Lung (tissue), 12 donors: ENCODE data around the gene LNX1. TPM values are rescaled to one million over a fixed set of nuclear protein-coding genes. Genes with fewer than 3 reads are reported as not detected.
"Not testable (repeated sequence)": the region's sequence is repeated elsewhere in the genome, so short reads cannot be mapped to it uniquely, and the experiment has no call there.

Source experiments
- ATAC-seq: fragments of 200-7000 bp; cut with Tn5 transposase; one replicate; pipeline ENCODE4 v1.9.1; 2020; ENCODE audit warnings: moderate number of reproducible peaks; ENCODE audit not compliant: insufficient read depth, low FRiP score
- DNase-seq, 3 donors: peaks; one replicate each; pipeline ENCODE4 v3.0.0-alpha.2; 2013 to 2017
- H3K27ac ChIP-seq, 2 donors: one replicate each; pipeline ENCODE4 v1.5.1; 2013; ENCODE audit warnings: mild to moderate bottlenecking in 2 of 2, moderate library complexity in 2 of 2, control low read depth in 1 of 2, inconsistent platforms in 1 of 2, low read depth in 1 of 2, low read length in 1 of 2
- H3K27me3 ChIP-seq, 3 donors: one replicate each; pipeline ENCODE4 v1.5.1; 2013; ENCODE audit warnings: low read length in 2 of 3; ENCODE audit not compliant: control insufficient read depth in 3 of 3, insufficient read depth in 3 of 3
- H3K36me3 ChIP-seq, 4 donors: one replicate each; pipeline ENCODE4 v1.5.1; 2013; ENCODE audit warnings: low read length in 4 of 4, mild to moderate bottlenecking in 1 of 4, moderate library complexity in 1 of 4; ENCODE audit not compliant: control insufficient read depth in 4 of 4, insufficient read depth in 4 of 4
- H3K4me1 ChIP-seq, 5 donors: one replicate each; pipeline ENCODE4 v1.5.1; 2013; ENCODE audit warnings: low read length in 5 of 5, mild to moderate bottlenecking in 2 of 5, moderate library complexity in 1 of 5; ENCODE audit not compliant: control insufficient read depth in 5 of 5, insufficient read depth in 5 of 5
- H3K4me3 ChIP-seq: one replicate; pipeline ENCODE4 v1.5.1; 2013; ENCODE audit warnings: mild to moderate bottlenecking, control low read depth, moderate library complexity
- H3K9ac ChIP-seq, 2 donors: one replicate each; pipeline ENCODE4 v1.5.1; 2013; ENCODE audit warnings: low read length in 2 of 2, control low read depth in 1 of 2; ENCODE audit not compliant: insufficient read depth in 1 of 2
- H3K9me3 ChIP-seq, 4 donors: one replicate each; pipeline ENCODE4 v1.5.1; 2013; ENCODE audit warnings: low read length in 3 of 4, mild to moderate bottlenecking in 1 of 4, moderate library complexity in 1 of 4; ENCODE audit not compliant: control insufficient read depth in 4 of 4, insufficient read depth in 3 of 4
- WGBS, 2 donors: extraction: QIAGEN DNeasy Blood & Tissue Kit; methylation state at CpG; one replicate each; pipeline ENCODE4 v1.1.7; 2013; 5-methylcytosine and 5-hydroxymethylcytosine counted together
- polyA plus RNA-seq, 2 donors: library from polyadenylated mRNA; stranded (reverse); fragments of 200-250 nt; gene quantifications; one replicate each; pipeline ENCODE4 v1.2.1, GENCODE V29; 2013
- total RNA-seq, 2 donors: library from RNA; depleted of rRNA in 1 of 2; stranded (reverse); fragments of >200 nt in 1 of 2; gene quantifications; one replicate each; pipeline ENCODE4 v1.2.1, GENCODE V29; 2014 to 2021
- TF ChIP-seq, protein P1 (sequence below): IDR thresholded peaks from 2 replicates; pipeline ENCODE4 v1.5.1; 2012; ENCODE audit warnings: mild to moderate bottlenecking; ENCODE audit errors: control extremely low read depth, extremely low read depth
- donor health status: control.
- donor health status: control.
- donor health status: Bipolar disorder and iron deficiency.
- donor health status: healthy.
- donor health status: DM: yes; HTN: yes; CAD: no.

LNX1 gene
- total and polyA plus RNA-seq, 4 donors, result 1.4 to 5.2 (median 3.2) TPM

DNA sequence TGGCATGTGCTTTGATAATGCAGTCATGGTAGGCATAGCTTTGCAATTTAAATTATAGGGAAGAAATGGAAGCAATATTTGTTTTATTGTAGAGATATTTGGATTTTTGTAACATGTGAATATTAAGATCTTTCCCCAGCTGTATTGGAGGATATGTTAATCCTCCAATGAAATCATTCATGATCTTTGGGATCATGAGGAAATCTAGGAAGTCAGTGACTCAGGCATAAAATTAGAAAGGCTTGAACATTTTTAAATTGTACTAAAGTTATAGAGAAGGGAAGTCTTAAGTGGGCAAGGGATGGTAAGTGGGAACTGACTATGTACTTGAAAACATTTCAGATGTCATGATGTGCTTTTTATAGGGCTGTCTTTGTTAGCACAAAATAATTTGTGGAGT, 167.0 kb downstream of the LNX1 start:
- no peak overlapping the region for H3K27ac ChIP-seq
- peaks cover 4 to 14% (median 7%) of the 10 kb centered on the region in 4 donors for H3K36me3 ChIP-seq
- DNase-seq (no peak), ATAC-seq (no peak)
- H3K4me1 ChIP-seq, result peaks cover 0 to 6% (median 0%) of the 10 kb centered on the region in 5 donors
- no peaks in the 10 kb centered on the region for H3K27me3 ChIP-seq
- TF ChIP-seq, protein P1, sequence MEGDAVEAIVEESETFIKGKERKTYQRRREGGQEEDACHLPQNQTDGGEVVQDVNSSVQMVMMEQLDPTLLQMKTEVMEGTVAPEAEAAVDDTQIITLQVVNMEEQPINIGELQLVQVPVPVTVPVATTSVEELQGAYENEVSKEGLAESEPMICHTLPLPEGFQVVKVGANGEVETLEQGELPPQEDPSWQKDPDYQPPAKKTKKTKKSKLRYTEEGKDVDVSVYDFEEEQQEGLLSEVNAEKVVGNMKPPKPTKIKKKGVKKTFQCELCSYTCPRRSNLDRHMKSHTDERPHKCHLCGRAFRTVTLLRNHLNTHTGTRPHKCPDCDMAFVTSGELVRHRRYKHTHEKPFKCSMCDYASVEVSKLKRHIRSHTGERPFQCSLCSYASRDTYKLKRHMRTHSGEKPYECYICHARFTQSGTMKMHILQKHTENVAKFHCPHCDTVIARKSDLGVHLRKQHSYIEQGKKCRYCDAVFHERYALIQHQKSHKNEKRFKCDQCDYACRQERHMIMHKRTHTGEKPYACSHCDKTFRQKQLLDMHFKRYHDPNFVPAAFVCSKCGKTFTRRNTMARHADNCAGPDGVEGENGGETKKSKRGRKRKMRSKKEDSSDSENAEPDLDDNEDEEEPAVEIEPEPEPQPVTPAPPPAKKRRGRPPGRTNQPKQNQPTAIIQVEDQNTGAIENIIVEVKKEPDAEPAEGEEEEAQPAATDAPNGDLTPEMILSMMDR, result no peak
- H3K9ac ChIP-seq, result no peak overlapping the region
- no peaks in the 10 kb centered on the region for H3K9me3 ChIP-seq
- H3K4me3 ChIP-seq, result no peak overlapping the region

DNA sequence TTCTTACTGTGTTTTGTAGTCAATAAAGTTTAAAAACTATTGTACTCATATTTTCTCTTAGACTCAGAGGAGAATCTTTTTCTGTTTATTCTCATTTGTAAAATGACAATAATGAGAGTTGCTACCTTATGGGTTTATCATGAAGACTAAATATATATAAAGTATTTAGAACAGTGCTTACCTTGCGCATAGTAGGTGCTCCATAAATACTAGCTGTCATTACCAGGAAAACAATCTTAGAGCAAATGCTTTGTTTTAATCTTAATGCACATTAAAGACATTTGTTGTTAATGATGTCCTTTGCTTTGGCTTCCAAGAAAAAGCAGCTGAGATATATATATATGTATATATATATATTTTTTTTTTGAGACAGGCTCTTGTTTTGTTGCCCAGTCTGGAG, 168.9 kb downstream of the LNX1 start:
- H3K27me3 ChIP-seq, result no peaks in the 10 kb centered on the region
- no peak overlapping the region for H3K9ac ChIP-seq
- H3K36me3 ChIP-seq, result peaks cover 1 to 7% (median 4%) of the 10 kb centered on the region in 4 donors
- WGBS, 2 donors, result 100% methylated on average over 1 of the region's 1 CpG
- DNase-seq, result no peak
- TF ChIP-seq, protein P1, result no peak
- H3K9me3 ChIP-seq, result no peaks in the 10 kb centered on the region
- H3K27ac ChIP-seq, result no peak overlapping the region
- ATAC-seq, result no peak
- peaks cover 0 to 6% (median 0%) of the 10 kb centered on the region in 5 donors for H3K4me1 ChIP-seq
- no peak overlapping the region for H3K4me3 ChIP-seq

DNA sequence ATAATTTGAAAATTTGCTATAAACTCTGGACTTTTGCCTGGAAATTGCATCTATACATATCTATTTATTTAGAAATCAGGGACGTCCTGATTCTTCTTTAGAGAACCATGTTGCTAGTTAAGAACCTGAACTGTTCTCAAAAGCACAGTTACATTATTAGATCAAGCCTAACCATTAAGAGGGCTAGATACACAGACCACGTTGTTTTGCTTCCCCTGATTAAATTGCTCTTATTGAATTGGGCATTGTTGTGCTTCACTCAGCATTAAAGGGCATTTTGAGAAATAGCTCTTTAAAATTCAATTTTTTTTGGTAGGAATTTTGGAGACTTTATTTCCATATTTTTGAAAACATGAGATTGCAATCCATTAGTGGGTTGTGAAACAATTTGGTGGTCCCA, 169.5 kb downstream of the LNX1 start:
- WGBS, 2 donors, result 96% methylated on average over 2 of the region's 2 CpGs
- H3K4me1 ChIP-seq, result peaks cover 0 to 6% (median 0%) of the 10 kb centered on the region in 5 donors
- no peak overlapping the region for H3K27ac ChIP-seq
- ATAC-seq (no peak), DNase-seq (no peak)
- no peaks in the 10 kb centered on the region for H3K27me3 ChIP-seq
- no peaks in the 10 kb centered on the region for H3K9me3 ChIP-seq
- H3K36me3 ChIP-seq, result peaks cover 0 to 7% (median 2%) of the 10 kb centered on the region in 4 donors
- no peak overlapping the region for H3K4me3 ChIP-seq
- TF ChIP-seq, protein P1, result no peak
- H3K9ac ChIP-seq, result no peak overlapping the region

DNA sequence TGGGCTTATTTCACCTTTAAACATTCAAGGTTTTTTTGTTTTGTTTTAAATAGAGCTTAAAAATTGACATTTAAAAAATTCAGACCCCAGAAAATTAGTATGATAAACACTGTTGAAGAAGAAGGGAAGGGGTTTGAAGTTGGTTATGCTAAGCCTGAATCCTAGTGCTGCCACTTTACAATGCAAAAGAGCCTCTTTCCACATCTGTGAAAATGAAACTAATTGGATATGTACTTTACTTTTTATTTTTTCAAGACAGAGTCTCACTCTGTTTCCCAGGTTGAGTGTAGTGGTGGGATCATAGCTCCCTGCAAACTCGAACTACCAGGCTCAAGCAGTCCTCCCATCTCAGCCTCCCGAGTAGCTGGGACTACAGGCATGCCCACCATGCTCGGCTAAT, 172.1 kb downstream of the LNX1 start:
- TF ChIP-seq, protein P1, result no peak
- H3K27me3 ChIP-seq, result no peaks in the 10 kb centered on the region
- 97 to 99% methylated on average over 3 of the region's 3 CpGs for WGBS, 2 donors
- peaks cover 1 to 8% (median 3%) of the 10 kb centered on the region in 4 donors for H3K36me3 ChIP-seq
- H3K4me1 ChIP-seq, result no peaks in the 10 kb centered on the region
- no peak overlapping the region for H3K4me3 ChIP-seq
- no peak overlapping the region for H3K27ac ChIP-seq
- ATAC-seq (no peak), DNase-seq (no peak)
- H3K9me3 ChIP-seq, result no peaks in the 10 kb centered on the region
- H3K9ac ChIP-seq, result no peak overlapping the region

DNA sequence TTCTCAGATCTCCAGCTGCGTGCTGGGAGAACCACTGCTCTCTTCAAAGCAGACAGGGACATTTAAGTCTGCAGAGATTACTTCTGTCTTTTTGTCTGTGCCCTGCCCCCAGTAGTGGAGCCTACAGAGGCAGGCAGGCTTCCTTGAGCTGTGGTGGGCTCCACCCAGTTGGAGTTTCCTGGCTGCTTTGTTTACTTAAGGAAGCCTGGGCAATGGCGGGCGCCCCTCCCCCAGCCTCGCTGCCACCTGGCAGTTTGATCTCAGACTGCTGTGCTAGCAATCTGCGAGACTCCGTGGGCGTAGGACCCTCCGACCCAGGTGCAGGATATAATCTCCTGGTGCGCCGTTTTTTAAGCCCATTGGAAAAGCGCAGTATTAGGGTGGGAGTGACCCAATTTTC, 181.8 kb downstream of the LNX1 start:
- not testable (repeated sequence) for H3K27ac ChIP-seq, H3K9me3 ChIP-seq, DNase-seq, H3K36me3 ChIP-seq, H3K27me3 ChIP-seq, H3K4me3 ChIP-seq, H3K9ac ChIP-seq, H3K4me1 ChIP-seq, ATAC-seq
- WGBS, 2 donors, result 95% methylated on average over 11 of the region's 11 CpGs
